Breast epithelium (tissue), 3 donors: ENCODE results near the gene OPCML.

Experiments
- CTCF ChIP-seq, 3 donors: fragments of 450-650 bp; IDR thresholded peaks; one replicate each; pipeline ENCODE4 v1.5.1; 2016 to 2017; ENCODE audit warnings: antibody characterized with exemption in 3 of 3, mild to moderate bottlenecking in 3 of 3, moderate library complexity in 3 of 3
- POLR2A ChIP-seq: fragments of 450-650 bp; IDR thresholded peaks from one replicate; pipeline ENCODE4 v1.6.1; 2016; ENCODE audit warnings: antibody characterized with exemption, mild to moderate bottlenecking, moderate library complexity
- POLR2AphosphoS5 ChIP-seq, 3 donors: sonication (generic); formaldehyde crosslinking; IDR thresholded peaks; one replicate each; pipeline ENCODE4 v1.6.1; 2017; ENCODE audit warnings: antibody characterized with exemption in 3 of 3

- TF ChIP-seq CTCF (IDR thresholded peaks at IDR 0.05) (no peak), POLR2A (no peak), POLR2AphosphoS5 (IDR thresholded peaks at IDR 0.05) (no peak)
Observed at GRCh38 chr11:133441964-133442660, 90.2 kb downstream of the OPCML start.
